AML-193 (cell line): ENCODE measurements around the gene SERPINB8.
"Not testable (repeated sequence)": the region's sequence is repeated elsewhere in the genome, so short reads cannot be mapped to it uniquely, and the experiment has no call there.

Experiments
- DNase-seq, 2 experiments: peaks; one replicate each; lab custom pipeline; 2025; lab: John Stamatoyannopoulos, UW

The SERPINB8 gene

GRCh38 chr18:63969942-63970808 is at the start of gene SERPINB8:
SERPINB8 (plus strand) TSS chr18:63970081; CDS start chr18:63978309, 8,228 bp downstream.
- peak; percentile 86 to 90 for DNase-seq

- DNase-seq: no peak
Observed at GRCh38 chr18:63922049-63922448, 47.8 kb upstream of the SERPINB8 start.

- DNase-seq: no peak
Observed at GRCh38 chr18:63924551-63924950, 45.3 kb upstream of the SERPINB8 start.

- peak; percentile 73 to 76 for DNase-seq
Observed at GRCh38 chr18:63928331-63928730, 41.5 kb upstream of the SERPINB8 start.

- DNase-seq: peak; percentile 59 to 61
Observed at GRCh38 chr18:63929369-63929768, 40.5 kb upstream of the SERPINB8 start.

- DNase-seq: peak; percentile 37 to 57
Observed at GRCh38 chr18:63930773-63931354, 39.0 kb upstream of the SERPINB8 start.

GRCh38 chr18:63936156-63936931 is 33.5 kb upstream of the SERPINB8 start:
- no peak for DNase-seq

- no peak for DNase-seq
Observed at GRCh38 chr18:63936932-63937393, 32.9 kb upstream of the SERPINB8 start.

- no peak for DNase-seq
Observed at GRCh38 chr18:63940008-63940407, 29.9 kb upstream of the SERPINB8 start.

GRCh38 chr18:63940543-63941050 is 29.3 kb upstream of the SERPINB8 start:
- DNase-seq: not testable (repeated sequence)

- no peak for DNase-seq
Observed at GRCh38 chr18:63947051-63947790, 22.7 kb upstream of the SERPINB8 start.

- no peak for DNase-seq
Observed at GRCh38 chr18:63949068-63949737, 20.7 kb upstream of the SERPINB8 start, which contains the start of gene HMSD. HMSD (plus strand) TSS chr18:63949301; CDS start chr18:63953456, 4,155 bp downstream.

- DNase-seq: peak; percentile 29 to 40
Observed at GRCh38 chr18:63951302-63951705, 18.6 kb upstream of the SERPINB8 start.

GRCh38 chr18:63953811-63954210 is 16.1 kb upstream of the SERPINB8 start:
- DNase-seq: no peak

GRCh38 chr18:63956755-63957154 is 13.1 kb upstream of the SERPINB8 start:
- DNase-seq: no peak

GRCh38 chr18:63960891-63961290 is 9.0 kb upstream of the SERPINB8 start:
- DNase-seq: no peak

- no peak for DNase-seq
Observed at GRCh38 chr18:63961435-63961980, 8.4 kb upstream of the SERPINB8 start.

GRCh38 chr18:63962137-63962536 is 7.7 kb upstream of the SERPINB8 start:
- DNase-seq: peak; percentile 36 to 66

GRCh38 chr18:63963615-63964256 is 6.1 kb upstream of the SERPINB8 start:
- DNase-seq: peak; percentile 84 to 86

- DNase-seq: no peak
Observed at GRCh38 chr18:63964908-63965307, 5.0 kb upstream of the SERPINB8 start.
